OCI-LY7 (cell line): ENCODE data around the gene HMMR. TPM values are rescaled to one million over a fixed set of nuclear protein-coding genes. Genes with fewer than 3 reads are reported as not detected.

Source experiments
- BruUV-seq: library from RNA; stranded (reverse); fragments of 400-500 nt; replicated peaks from 2 replicates; lab custom pipeline; 2021; lab: Mats Ljungman, UMichigan
- CTCF ChIA-PET: fragments of 300-600 bp; sonication (Branson Sonifier 250); formaldehyde crosslinking; loops from one replicate; lab custom pipeline; 2022; ENCODE audit warnings: antibody characterized with exemption; ENCODE audit not compliant: unreplicated experiment; lab: Charles Lee
- POLR2A ChIA-PET: fragments of 300-600 bp; sonication (Branson Sonifier 250); formaldehyde crosslinking; loops from one replicate; lab custom pipeline; 2022; ENCODE audit warnings: antibody characterized with exemption; lab: Charles Lee
- DNase-seq: peaks from one replicate; pipeline ENCODE4 v3.0.0-alpha.2; 2015; ENCODE audit warnings: low spot score
- H2AFZ ChIP-seq: fragments of 200-600 bp; sonication (generic), shearing (Covaris generic); 2 replicates; pipeline ENCODE4 v1.6.1; 2014; ENCODE audit warnings: mild to moderate bottlenecking, antibody characterized with exemption, low read length, moderate library complexity
- H3K27ac ChIP-seq: fragments of 200-600 bp; sonication (generic); 2 replicates; pipeline ENCODE4 v1.5.1; 2014; ENCODE audit warnings: mixed run types, low read depth, mild to moderate bottlenecking, moderate library complexity, low read length, inconsistent platforms; ENCODE audit not compliant: poor library complexity, severe bottlenecking
- H3K36me3 ChIP-seq: fragments of 200-600 bp; sonication (generic); 2 replicates; pipeline ENCODE4 v1.6.1; 2014; ENCODE audit warnings: mild to moderate bottlenecking, antibody characterized with exemption, low read length, moderate library complexity, mixed read lengths; ENCODE audit not compliant: insufficient read depth
- H3K4me1 ChIP-seq: fragments of 200-600 bp; sonication (generic); 2 replicates; pipeline ENCODE4 v1.5.1; 2014; ENCODE audit warnings: mild to moderate bottlenecking, low read length; ENCODE audit not compliant: insufficient read depth, poor library complexity, severe bottlenecking
- H3K4me2 ChIP-seq: fragments of 200-600 bp; sonication (generic); 2 replicates; pipeline ENCODE4 v1.6.1; 2014; ENCODE audit warnings: mild to moderate bottlenecking, low read length
- H3K4me3 ChIP-seq: fragments of 200-600 bp; sonication (generic); 2 replicates; pipeline ENCODE4 v1.5.1; 2014; ENCODE audit warnings: mild to moderate bottlenecking, low read depth, low read length; ENCODE audit not compliant: poor library complexity, severe bottlenecking
- H3K79me2 ChIP-seq: fragments of 200-600 bp; sonication (generic); 2 replicates; pipeline ENCODE4 v1.6.1; 2016; ENCODE audit warnings: low read depth, mild to moderate bottlenecking, low read length, moderate library complexity, mixed read lengths; ENCODE audit not compliant: insufficient read depth
- H3K9me2 ChIP-seq: fragments of 200-600 bp; sonication (generic); 2 replicates; pipeline ENCODE4 v1.6.1; 2016; ENCODE audit warnings: mild to moderate bottlenecking, low read length, mixed read lengths; ENCODE audit not compliant: insufficient read depth
- H3K9me3 ChIP-seq: fragments of 200-600 bp; sonication (generic); 2 replicates; pipeline ENCODE4 v1.6.1; 2014; ENCODE audit warnings: mild to moderate bottlenecking, mixed run types, low read length, mixed read lengths
- H4K20me1 ChIP-seq: fragments of 200-600 bp; sonication (generic); 2 replicates; pipeline ENCODE4 v1.6.1; 2014; ENCODE audit warnings: mild to moderate bottlenecking, antibody characterized with exemption, low read length, moderate library complexity, mixed read lengths; ENCODE audit not compliant: insufficient read depth
- CTCF ChIP-seq: fragments of 200-600 bp; sonication (generic); conservative IDR thresholded peaks from 2 replicates; pipeline ENCODE4 v1.5.1; 2014; ENCODE audit warnings: mild to moderate bottlenecking, antibody characterized with exemption, low read length, moderate library complexity, mixed read lengths
- EZH2phosphoT487 ChIP-seq: fragments of 200-600 bp; sonication (generic); IDR thresholded peaks from 2 replicates; pipeline ENCODE4 v1.6.1; 2018; ENCODE audit warnings: low read depth, borderline replicate concordance, mild to moderate bottlenecking, mixed run types, antibody characterized with exemption, low read length, moderate library complexity, mixed read lengths
- intact Hi-C: fragments of 100-400 bp; cut with micrococcal nuclease; formaldehyde crosslinking; loops from one replicate; pipeline ENCODE4 v1.10.0; 2022; ENCODE audit not compliant: unreplicated experiment
- small RNA-seq: library from RNA; depleted of rRNA; stranded (forward); fragments of <200 nt; gene quantifications from one replicate; pipeline ENCODE3, GENCODE V24; 2014
- total RNA-seq, 2 experiments: library from RNA; depleted of rRNA in 1 of 2; stranded (reverse); fragments of >200 nt in 1 of 2; shearing (Covaris generic) in 1 of 2; gene quantifications; 2 replicates each; pipeline ENCODE4 v1.2.3, GENCODE V29; 2014 to 2022

HMMR gene
- total RNA-seq, 2 experiments from 2014 or later = 44.1 to 107 TPM

GRCh38 chr5:163540696-163541095 lies 80.3 kb downstream of the HMMR start:
- intact Hi-C loops = no loop called here
- CTCF ChIA-PET = no interaction called here
- Histone ChIP-seq H2AFZ (no peak overlapping the region), H3K4me3 (no peak overlapping the region), H3K9me3 (no peaks in the 10 kb centered on the region), H3K27ac (no peak overlapping the region), H4K20me1 (no peaks in the 10 kb centered on the region), H3K9me2 (no peaks in the 10 kb centered on the region), H3K4me1 (no peaks in the 10 kb centered on the region), H3K36me3 (no peaks in the 10 kb centered on the region), H3K4me2 (no peak overlapping the region), H3K79me2 (no peaks in the 10 kb centered on the region)
- no peak for DNase-seq
- TF ChIP-seq EZH2phosphoT487 (no peak), CTCF (no peak)
- POLR2A ChIA-PET = no interaction called here
- no TSS peak for BruUV-seq

Small RNAs within 50 kb of the gene (small RNA-seq; reads per million reads assigned to genes)
- not detected for gene AC008723.1

Other genes with a start within 250 kb of the HMMR start
- 83.0 and 93.5 TPM in 2 replicates for gene CCNG1, start 23.0 kb upstream of the HMMR start, total RNA-seq (2014; rRNA removed; shearing (Covaris generic))
- 118 and 145 TPM in 2 replicates for gene CCNG1, start 23.0 kb upstream of the HMMR start, total RNA-seq (2022)
- gene NUDCD2, start 530 bp upstream of the HMMR start, total RNA-seq (2014; rRNA removed; shearing (Covaris generic)) = 30.0 and 59.0 TPM in 2 replicates
- gene NUDCD2, start 530 bp upstream of the HMMR start, total RNA-seq (2022) = 64.6 and 67.6 TPM in 2 replicates
- gene MAT2B, start 45.0 kb downstream of the HMMR start, total RNA-seq (2014; rRNA removed; shearing (Covaris generic)) = 32.3 and 35.0 TPM in 2 replicates
- gene MAT2B, start 45.0 kb downstream of the HMMR start, total RNA-seq (2022) = 52.5 and 55.6 TPM in 2 replicates